Measurements from ENCODE around the gene GPBP1L1. TPM values are rescaled to one million over a fixed set of nuclear protein-coding genes. Genes with fewer than 3 reads are reported as not detected.
A peak's percentile ranks its signal among the peaks of the same experiment; 100 is the strongest.
"Not testable (repeated sequence)": the region's sequence is repeated elsewhere in the genome, so short reads cannot be mapped to it uniquely, and the experiment has no call there.

The GPBP1L1 gene
- total and polyA plus RNA-seq, 2 experiments from 2014 or later = 69.3 to 85.6 TPM

GRCh38 chr1:45677751-45678245 is 8.5 kb downstream of the GPBP1L1 start:
- Histone ChIP-seq H3K27me3 (replicated peaks; ENCODE audit: insufficient read depth) (no peaks in the 10 kb centered on the region), H3F3A (ENCODE audit: insufficient read depth) (peaks cover 30% of the 10 kb centered on the region), H2AFZ (no peak overlapping the region), H3K4me2 (ENCODE audit: unreplicated experiment) (no peak overlapping the region), H3K9me2 (ENCODE audit: insufficient read depth) (no peaks in the 10 kb centered on the region), H3K9ac (no peak overlapping the region), H3K36me3 (ENCODE audit: low read depth) (no peaks in the 10 kb centered on the region), H3K79me2 (ENCODE audit: insufficient read depth) (peaks cover 100% of the 10 kb centered on the region), H3K4me1 (ENCODE audit: insufficient read depth) (peaks cover 41% of the 10 kb centered on the region), H3K9me3 (ENCODE audit: low read depth) (no peaks in the 10 kb centered on the region), H3K4me3 (no peak overlapping the region), H3K27ac (no peak overlapping the region), H4K20me1 (ENCODE audit: insufficient read depth) (peaks cover 16% of the 10 kb centered on the region; the same call in 1 of the 2 replicates)
- no peak for TF ChIP-seq EZH2 (IDR thresholded peaks at IDR 0.05; ENCODE audit: insufficient read depth, poor library complexity, severe bottlenecking)
- no peak for TF ChIP-seq EZH2phosphoT487 (IDR thresholded peaks at IDR 0.05; ENCODE audit: insufficient read depth, low read depth)
- DNase-seq = no peak
- WGBS, 2 experiments (ENCODE audit: low coverage in 1 of 2, low lambda C conversion rate in 2 of 2, missing lambda C conversion rate in 2 of 2) = 82 to 84% methylated on average over 3 of the region's 3 CpGs
- in situ Hi-C loops (cut with MboI) = no loop called here

- peaks cover 21% of the 10 kb centered on the region; the same call in 1 of the 2 replicates for H4K20me1 ChIP-seq (ENCODE audit: insufficient read depth)
- WGBS, 2 experiments (ENCODE audit: low coverage in 1 of 2, low lambda C conversion rate in 2 of 2, missing lambda C conversion rate in 2 of 2) = 97 to 100% methylated on average over 3 to 7 of the region's 7 CpGs
These were observed 9.8 kb downstream of the GPBP1L1 start for GRCh38 chr1:45676553-45676952.

GRCh38 chr1:45674478-45674877 is 11.9 kb downstream of the GPBP1L1 start:
- no peak overlapping the region for H2AFZ ChIP-seq
- H3K36me3 ChIP-seq (ENCODE audit: low read depth) = no peaks in the 10 kb centered on the region
- peaks cover 32% of the 10 kb centered on the region for H3F3A ChIP-seq (ENCODE audit: insufficient read depth)
- H4K20me1 ChIP-seq (ENCODE audit: insufficient read depth) = peaks cover 23% of the 10 kb centered on the region; the same call in 1 of the 2 replicates
- TF ChIP-seq EZH2 (IDR thresholded peaks at IDR 0.05; ENCODE audit: insufficient read depth, poor library complexity, severe bottlenecking) (no peak), EZH2phosphoT487 (IDR thresholded peaks at IDR 0.05; ENCODE audit: insufficient read depth, low read depth) (no peak)
- H3K9me3 ChIP-seq (ENCODE audit: low read depth) = no peaks in the 10 kb centered on the region
- no peak for DNase-seq
- H3K79me2 ChIP-seq (ENCODE audit: insufficient read depth) = peaks cover 100% of the 10 kb centered on the region
- H3K27ac ChIP-seq = no peak overlapping the region
- no peak overlapping the region for H3K4me2 ChIP-seq (ENCODE audit: unreplicated experiment)
- H3K4me1 ChIP-seq (ENCODE audit: insufficient read depth) = peaks cover 25% of the 10 kb centered on the region
- H3K9me2 ChIP-seq (ENCODE audit: insufficient read depth) = no peaks in the 10 kb centered on the region
- no peak overlapping the region for H3K4me3 ChIP-seq
- H3K27me3 ChIP-seq (replicated peaks; ENCODE audit: insufficient read depth) = no peaks in the 10 kb centered on the region
- WGBS, 2 experiments (ENCODE audit: low coverage in 1 of 2, low lambda C conversion rate in 2 of 2, missing lambda C conversion rate in 2 of 2) = 82 to 87% methylated on average over 5 of the region's 5 CpGs
- in situ Hi-C loops (cut with MboI) = no loop called here
- H3K9ac ChIP-seq = no peak overlapping the region

More at GRCh38 chr1:45676553-45676952, 9.8 kb downstream of the GPBP1L1 start:
- H3K79me2 ChIP-seq (ENCODE audit: insufficient read depth) = peaks cover 100% of the 10 kb centered on the region
- H3K27ac ChIP-seq; in situ Hi-C loops (cut with MboI); H3K4me3 ChIP-seq; H3K9me3 ChIP-seq (ENCODE audit: low read depth); H3K9me2 ChIP-seq (ENCODE audit: insufficient read depth); H2AFZ ChIP-seq; DNase-seq; H3K36me3 ChIP-seq (ENCODE audit: low read depth); H3K27me3 ChIP-seq (replicated peaks; ENCODE audit: insufficient read depth); H3K9ac ChIP-seq; H3K4me2 ChIP-seq (ENCODE audit: unreplicated experiment): not testable (repeated sequence)
- H3K4me1 ChIP-seq (ENCODE audit: insufficient read depth) = peaks cover 30% of the 10 kb centered on the region
- H3F3A ChIP-seq (ENCODE audit: insufficient read depth) = peaks cover 30% of the 10 kb centered on the region

- H3F3A ChIP-seq (ENCODE audit: insufficient read depth) = peaks cover 32% of the 10 kb centered on the region
- no peak overlapping the region for H3K27ac ChIP-seq
- H3K9me2 ChIP-seq (ENCODE audit: insufficient read depth) = no peaks in the 10 kb centered on the region
- H2AFZ ChIP-seq = no peak overlapping the region
- peak; percentile 14 for DNase-seq
- H3K4me3 ChIP-seq = no peak overlapping the region
- 99 to 100% methylated on average over 4 of the region's 4 CpGs for WGBS, 2 experiments (ENCODE audit: low coverage in 1 of 2, low lambda C conversion rate in 2 of 2, missing lambda C conversion rate in 2 of 2)
- no peaks in the 10 kb centered on the region for H3K36me3 ChIP-seq (ENCODE audit: low read depth)
- H3K9ac ChIP-seq = no peak overlapping the region
- peaks cover 25% of the 10 kb centered on the region for H3K4me1 ChIP-seq (ENCODE audit: insufficient read depth)
- no peaks in the 10 kb centered on the region for H3K27me3 ChIP-seq (replicated peaks; ENCODE audit: insufficient read depth)
- H3K79me2 ChIP-seq (ENCODE audit: insufficient read depth) = peaks cover 100% of the 10 kb centered on the region
- no peak overlapping the region for H3K4me2 ChIP-seq (ENCODE audit: unreplicated experiment)
- H3K9me3 ChIP-seq (ENCODE audit: low read depth) = no peaks in the 10 kb centered on the region
- no peak for TF ChIP-seq EZH2phosphoT487 (IDR thresholded peaks at IDR 0.05; ENCODE audit: insufficient read depth, low read depth)
- TF ChIP-seq EZH2 (IDR thresholded peaks at IDR 0.05; ENCODE audit: insufficient read depth, poor library complexity, severe bottlenecking) = no peak
- H4K20me1 ChIP-seq (ENCODE audit: insufficient read depth) = peaks cover 24% of the 10 kb centered on the region; the same call in 1 of the 2 replicates
- in situ Hi-C loops (cut with MboI) = no loop called here
These were observed 12.4 kb downstream of the GPBP1L1 start for GRCh38 chr1:45673956-45674355.

Measured in GM23248 (cell line).